GM23248 (cell line): ENCODE results near the gene HSF2BP.
"Not testable (repeated sequence)": the region's sequence is repeated elsewhere in the genome, so short reads cannot be mapped to it uniquely, and the experiment has no call there.

Source experiments
- EZH2 ChIP-seq: fragments of 200-600 bp; sonication (generic); IDR thresholded peaks from 2 replicates; pipeline ENCODE4 v1.6.1; 2018; ENCODE audit warnings: antibody characterized with exemption, mild to moderate bottlenecking; ENCODE audit not compliant: insufficient read depth, poor library complexity, severe bottlenecking
- EZH2phosphoT487 ChIP-seq: fragments of 200-600 bp; sonication (generic); IDR thresholded peaks from 2 replicates; pipeline ENCODE4 v1.6.1; 2018; ENCODE audit warnings: antibody characterized with exemption, moderate library complexity, mild to moderate bottlenecking, low read depth; ENCODE audit not compliant: insufficient read depth

DNA sequence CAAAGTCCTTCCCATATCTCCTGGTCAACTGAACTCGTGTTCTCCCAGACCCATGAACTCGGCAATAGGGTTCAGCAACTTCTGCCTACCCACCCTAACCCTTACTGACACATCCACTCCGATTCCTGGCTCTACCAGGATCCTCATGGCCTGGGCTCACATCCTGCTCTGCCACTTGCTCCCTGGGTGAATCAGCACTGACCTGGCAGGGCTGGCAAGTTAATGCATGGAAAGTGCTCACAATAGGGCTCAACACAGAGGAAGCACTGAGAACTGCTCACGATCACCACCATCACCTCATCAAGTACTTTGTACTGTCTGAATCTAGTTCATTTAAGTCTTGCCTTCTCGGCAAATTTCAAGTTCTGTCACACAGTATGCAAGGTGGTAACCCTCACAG is 96.8 kb downstream of the HSF2BP start:
- not testable (repeated sequence) for TF ChIP-seq EZH2, EZH2phosphoT487
